ENCODE measurements around the gene EBP. TPM values are rescaled to one million over a fixed set of nuclear protein-coding genes. Genes with fewer than 3 reads are reported as not detected.

Gene EBP
- 44.4 and 77.0 TPM in 2 replicates for total RNA-seq

GRCh38 chrX:48521353-48522243, at the start of gene EBP:
Gene EBP, plus strand, starts transcription at chrX:48521808. Its CDS starts 1,964 bp downstream, at chrX:48523772.

GRCh38 chrX:48475774-48476577, 45.6 kb upstream of the EBP start, which contains the start of gene FTSJ1:
Gene FTSJ1, plus strand, starts transcription at chrX:48476199. Its CDS starts 1,849 bp downstream, at chrX:48478048.

GRCh38 chrX:48508400-48509244, 13.0 kb upstream of the EBP start, which contains the start of gene PORCN:
Gene PORCN, plus strand, starts transcription at chrX:48508992. Its CDS starts 829 bp downstream, at chrX:48509821.

GRCh38 chrX:48539345-48540027, 17.9 kb downstream of the EBP start, which contains the start of gene TBC1D25:
Gene TBC1D25, plus strand, starts transcription at chrX:48539714. Its CDS starts 84 bp downstream, at chrX:48539798.

GRCh38 chrX:48574270-48575266, 53.0 kb downstream of the EBP start, which contains the start of gene RBM3:
Gene RBM3, plus strand, starts transcription at chrX:48574484. Its CDS starts 697 bp downstream, at chrX:48575181.

Other genes starting within 250 kb of the EBP start
- not detected in 2 replicates for gene SSX3, start 165.1 kb upstream of the EBP start, total RNA-seq
- gene SSX4, start 138.3 kb upstream of the EBP start, total RNA-seq = not detected in 2 replicates
- gene SSX4B, start 109.8 kb upstream of the EBP start, total RNA-seq = not detected in 2 replicates
- gene SLC38A5, start 51.5 kb upstream of the EBP start, total RNA-seq = 34.8 and 64.5 TPM in 2 replicates
- gene FTSJ1, start 45.6 kb upstream of the EBP start, total RNA-seq = 76.2 and 84.6 TPM in 2 replicates
- gene PORCN, start 12.8 kb upstream of the EBP start, total RNA-seq = 22.6 and 65.0 TPM in 2 replicates
- gene TBC1D25, start 17.9 kb downstream of the EBP start, total RNA-seq = 7.4 and 7.8 TPM in 2 replicates
- 304 and 385 TPM in 2 replicates for gene RBM3, start 52.7 kb downstream of the EBP start, total RNA-seq
- gene WDR13, start 75.7 kb downstream of the EBP start, total RNA-seq = 115 and 118 TPM in 2 replicates
- gene WAS, start 162.0 kb downstream of the EBP start, total RNA-seq = not detected in 2 replicates
- 3.7 and 6.9 TPM in 2 replicates for gene SUV39H1, start 174.9 kb downstream of the EBP start, total RNA-seq
- gene GLOD5, start 239.9 kb downstream of the EBP start, total RNA-seq = not detected in 2 replicates

All from cardiac atrium fibroblast (primary cell).